Peyer's patch (tissue), 4 donors: ENCODE results near the gene FUT7.

ENCODE experiments used
- POLR2A ChIP-seq, 2 donors: fragments of 450-650 bp; IDR thresholded peaks; one replicate each; pipeline ENCODE4 v1.5.1; 2017; ENCODE audit warnings: antibody characterized with exemption in 2 of 2, mild to moderate bottlenecking in 2 of 2, moderate library complexity in 2 of 2
- TF ChIP-seq, protein P1 (sequence below), 6 experiments: fragments of 450-650 bp in 4 of 6; fragments of 200-600 bp in 2 of 6; sonication (generic) in 1 of 6; IDR thresholded peaks; one replicate each; pipeline ENCODE4 v1.5.1; 2017 to 2019; ENCODE audit warnings: antibody characterized with exemption in 6 of 6, mild to moderate bottlenecking in 3 of 6, moderate library complexity in 1 of 6

DNA sequence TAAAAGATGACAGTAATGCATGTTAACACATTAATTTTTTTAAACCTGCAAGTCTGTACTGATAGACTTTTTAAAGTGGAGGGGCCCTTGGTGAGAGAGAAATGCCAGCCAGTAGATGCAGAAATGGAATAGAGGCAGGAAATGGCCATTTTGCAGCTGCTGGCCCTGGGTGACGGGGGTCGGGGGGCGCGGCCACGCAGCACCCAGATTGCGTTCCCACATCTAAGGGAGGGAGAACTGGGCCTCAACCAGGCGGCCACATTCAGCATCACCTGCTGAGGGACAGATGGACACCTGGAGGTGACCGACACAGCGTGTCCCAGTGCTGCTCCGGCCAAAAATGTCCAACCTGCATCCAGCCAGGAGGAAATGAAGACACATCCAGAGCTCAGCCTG, 29.2 kb downstream of the FUT7 start:
- TF ChIP-seq, protein P1, sequence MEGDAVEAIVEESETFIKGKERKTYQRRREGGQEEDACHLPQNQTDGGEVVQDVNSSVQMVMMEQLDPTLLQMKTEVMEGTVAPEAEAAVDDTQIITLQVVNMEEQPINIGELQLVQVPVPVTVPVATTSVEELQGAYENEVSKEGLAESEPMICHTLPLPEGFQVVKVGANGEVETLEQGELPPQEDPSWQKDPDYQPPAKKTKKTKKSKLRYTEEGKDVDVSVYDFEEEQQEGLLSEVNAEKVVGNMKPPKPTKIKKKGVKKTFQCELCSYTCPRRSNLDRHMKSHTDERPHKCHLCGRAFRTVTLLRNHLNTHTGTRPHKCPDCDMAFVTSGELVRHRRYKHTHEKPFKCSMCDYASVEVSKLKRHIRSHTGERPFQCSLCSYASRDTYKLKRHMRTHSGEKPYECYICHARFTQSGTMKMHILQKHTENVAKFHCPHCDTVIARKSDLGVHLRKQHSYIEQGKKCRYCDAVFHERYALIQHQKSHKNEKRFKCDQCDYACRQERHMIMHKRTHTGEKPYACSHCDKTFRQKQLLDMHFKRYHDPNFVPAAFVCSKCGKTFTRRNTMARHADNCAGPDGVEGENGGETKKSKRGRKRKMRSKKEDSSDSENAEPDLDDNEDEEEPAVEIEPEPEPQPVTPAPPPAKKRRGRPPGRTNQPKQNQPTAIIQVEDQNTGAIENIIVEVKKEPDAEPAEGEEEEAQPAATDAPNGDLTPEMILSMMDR (IDR thresholded peaks at IDR 0.05), result no peak
- no peak for TF ChIP-seq POLR2A (IDR thresholded peaks at IDR 0.05)
